ENCODE measurements around the gene SCAND1. TPM values are rescaled to one million over a fixed set of nuclear protein-coding genes. Genes with fewer than 3 reads are reported as not detected.
"Not testable (repeated sequence)": the region's sequence is repeated elsewhere in the genome, so short reads cannot be mapped to it uniquely, and the experiment has no call there.

The SCAND1 gene
- polyA plus RNA-seq, 3 donors: 43.6 to 227 (median 160) TPM

- no peaks in the 10 kb centered on the region for H3K4me1 ChIP-seq (ENCODE audit: control insufficient read depth in 1 of 2, insufficient read depth in 2 of 2, low read length in 2 of 2)
- TF ChIP-seq CTCF (IDR thresholded peaks at IDR 0.05): no peak
- H3K9ac ChIP-seq (ENCODE audit: insufficient read depth, low read length, poor library complexity, severe bottlenecking): no peak overlapping the region
- no peaks in the 10 kb centered on the region for H4K20me1 ChIP-seq (ENCODE audit: insufficient read depth, low read length)
- peaks cover 4% of the 10 kb centered on the region for H3K4me1 Mint-ChIP-seq
- peaks cover 12 to 18% of the 10 kb centered on the region in 2 donors for H3K9me3 ChIP-seq (replicated peaks in 1 of 2; ENCODE audit: control insufficient read depth in 1 of 2, insufficient read depth in 1 of 2, low read length in 2 of 2)
- intact Hi-C loops (cut with micrococcal nuclease): no loop called here
- no peak overlapping the region for H3K4me3 Mint-ChIP-seq
- no peak for DNase-seq
- H3K36me3 ChIP-seq (replicated peaks in 1 of 2; ENCODE audit: control insufficient read depth in 1 of 2, insufficient read depth in 2 of 2, low read length in 2 of 2): no peaks in the 10 kb centered on the region
- peaks cover 17 to 33% (median 25%) of the 10 kb centered on the region in 7 donors for H3K9me3 Mint-ChIP-seq
- H3K4me2 ChIP-seq (replicated peaks; ENCODE audit: extremely low read depth, low read length, poor library complexity, severe bottlenecking): no peak overlapping the region
- H3K36me3 Mint-ChIP-seq: no peaks in the 10 kb centered on the region
- H3K27me3 ChIP-seq (ENCODE audit: control insufficient read depth in 2 of 2, insufficient read depth in 2 of 2, low read length in 2 of 2): no peaks in the 10 kb centered on the region
- H3K27ac ChIP-seq (ENCODE audit: low read depth in 1 of 2, low read length in 2 of 2): no peak overlapping the region
- H3K79me2 ChIP-seq (ENCODE audit: insufficient read depth, low read length): no peaks in the 10 kb centered on the region
- H3K27me3 Mint-ChIP-seq (ENCODE audit: low read depth in 3 of 3): peaks cover 0 to 5% (median 2%) of the 10 kb centered on the region in 3 donors
- H3K27ac Mint-ChIP-seq: no peak overlapping the region
- no peak overlapping the region for H3K4me3 ChIP-seq (replicated peaks in 1 of 3; ENCODE audit: low read depth in 2 of 3, low read length in 3 of 3)
- no peak overlapping the region for H2AFZ ChIP-seq (ENCODE audit: insufficient read depth, low read depth, low read length, poor library complexity, severe bottlenecking)
These were observed 48.6 kb upstream of the SCAND1 start for GRCh38 chr20:36002855-36003254.

- H3K27ac ChIP-seq (ENCODE audit: low read depth in 1 of 2, low read length in 2 of 2); DNase-seq; H3K36me3 Mint-ChIP-seq; intact Hi-C loops (cut with micrococcal nuclease); H3K27me3 Mint-ChIP-seq (ENCODE audit: low read depth in 3 of 3); H3K36me3 ChIP-seq (replicated peaks in 1 of 2; ENCODE audit: control insufficient read depth in 1 of 2, insufficient read depth in 2 of 2, low read length in 2 of 2); H3K4me2 ChIP-seq (replicated peaks; ENCODE audit: extremely low read depth, low read length, poor library complexity, severe bottlenecking); H3K4me3 Mint-ChIP-seq; H3K79me2 ChIP-seq (ENCODE audit: insufficient read depth, low read length); H3K9ac ChIP-seq (ENCODE audit: insufficient read depth, low read length, poor library complexity, severe bottlenecking); H3K4me3 ChIP-seq (replicated peaks in 1 of 3; ENCODE audit: low read depth in 2 of 3, low read length in 3 of 3); H3K4me1 Mint-ChIP-seq; H3K27me3 ChIP-seq (ENCODE audit: control insufficient read depth in 2 of 2, insufficient read depth in 2 of 2, low read length in 2 of 2); H4K20me1 ChIP-seq (ENCODE audit: insufficient read depth, low read length); H3K27ac Mint-ChIP-seq; H2AFZ ChIP-seq (ENCODE audit: insufficient read depth, low read depth, low read length, poor library complexity, severe bottlenecking); H3K4me1 ChIP-seq (ENCODE audit: control insufficient read depth in 1 of 2, insufficient read depth in 2 of 2, low read length in 2 of 2): not testable (repeated sequence)
- peaks cover 12 to 18% of the 10 kb centered on the region in 2 donors for H3K9me3 ChIP-seq (replicated peaks in 1 of 2; ENCODE audit: control insufficient read depth in 1 of 2, insufficient read depth in 1 of 2, low read length in 2 of 2)
- no CpG with 5 or more reads among the region's 34 CpGs for WGBS (ENCODE audit: insufficient coverage)
- peaks cover 17 to 33% (median 25%) of the 10 kb centered on the region in 7 donors for H3K9me3 Mint-ChIP-seq
These were observed 47.0 kb upstream of the SCAND1 start for GRCh38 chr20:36001331-36001730.

GRCh38 chr20:35996492-35996891 is 42.2 kb upstream of the SCAND1 start:
- not testable (repeated sequence) for H3K27me3 ChIP-seq (ENCODE audit: control insufficient read depth in 2 of 2, insufficient read depth in 2 of 2, low read length in 2 of 2); H3K9me3 Mint-ChIP-seq; DNase-seq; H3K36me3 Mint-ChIP-seq; H3K27ac Mint-ChIP-seq; H3K27ac ChIP-seq (ENCODE audit: low read depth in 1 of 2, low read length in 2 of 2); H3K9me3 ChIP-seq (replicated peaks in 1 of 2; ENCODE audit: control insufficient read depth in 1 of 2, insufficient read depth in 1 of 2, low read length in 2 of 2); H3K36me3 ChIP-seq (replicated peaks in 1 of 2; ENCODE audit: control insufficient read depth in 1 of 2, insufficient read depth in 2 of 2, low read length in 2 of 2); H3K27me3 Mint-ChIP-seq (ENCODE audit: low read depth in 3 of 3); H2AFZ ChIP-seq (ENCODE audit: insufficient read depth, low read depth, low read length, poor library complexity, severe bottlenecking); H3K4me1 ChIP-seq (ENCODE audit: control insufficient read depth in 1 of 2, insufficient read depth in 2 of 2, low read length in 2 of 2); H4K20me1 ChIP-seq (ENCODE audit: insufficient read depth, low read length); H3K4me3 ChIP-seq (replicated peaks in 1 of 3; ENCODE audit: low read depth in 2 of 3, low read length in 3 of 3); H3K79me2 ChIP-seq (ENCODE audit: insufficient read depth, low read length); H3K4me2 ChIP-seq (replicated peaks; ENCODE audit: extremely low read depth, low read length, poor library complexity, severe bottlenecking); H3K4me3 Mint-ChIP-seq; H3K9ac ChIP-seq (ENCODE audit: insufficient read depth, low read length, poor library complexity, severe bottlenecking)
- 100% methylated on average over 2 of the region's 8 CpGs for WGBS (ENCODE audit: insufficient coverage)
- peaks cover 11% of the 10 kb centered on the region for H3K4me1 Mint-ChIP-seq
- intact Hi-C loops (cut with micrococcal nuclease): loop anchor here in 1 of 2 donors (10.0 kb wide), 1 partner anchor 68 kb away; no protein-coding TSS in a partner anchor
